ES-I3 (cell line): Measurements from ENCODE around the gene ATP2B3.

ENCODE experiments used
- H3K36me3 ChIP-seq: 2 replicates; pipeline ENCODE4 v1.6.1; 2013; ENCODE audit warnings: mild to moderate bottlenecking, low read length, control low read depth, moderate library complexity; ENCODE audit not compliant: insufficient read depth
- H3K4me1 ChIP-seq: 2 replicates; pipeline ENCODE4 v1.6.1; 2013; ENCODE audit warnings: mild to moderate bottlenecking, control low read depth, low read length; ENCODE audit not compliant: insufficient read depth
- H3K9ac ChIP-seq: 2 replicates; pipeline ENCODE4 v1.6.1; 2013; ENCODE audit warnings: low read depth, mild to moderate bottlenecking, low read length, moderate library complexity
- H3K9me3 ChIP-seq: 2 replicates; pipeline ENCODE4 v1.6.1; 2013; ENCODE audit warnings: mild to moderate bottlenecking, low read length, moderate library complexity; ENCODE audit not compliant: control insufficient read depth, insufficient read depth

The ATP2B3 gene

DNA sequence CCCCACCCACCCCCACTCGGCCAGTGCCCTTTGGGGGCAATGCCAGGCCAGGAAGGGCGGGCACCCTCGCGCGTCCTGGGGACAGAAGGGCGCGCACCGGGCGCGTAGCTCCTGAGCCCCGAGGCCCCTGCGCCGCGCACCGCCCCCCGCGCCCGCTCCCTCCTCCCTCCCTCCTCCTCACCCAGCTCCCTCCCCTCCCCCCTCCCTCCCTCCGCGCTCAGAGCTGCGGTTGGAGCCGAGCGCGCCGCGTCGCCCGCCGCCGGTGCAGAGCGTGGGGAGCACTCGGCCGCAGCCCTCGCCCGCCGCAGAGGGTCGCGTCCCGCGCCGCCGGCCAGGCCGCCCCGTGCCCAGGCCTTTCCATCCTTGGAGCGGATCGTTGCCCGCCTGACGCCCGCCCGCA, at the start of gene ATP2B3:
ATP2B3 (plus strand) TSS at position 220 of the 400 bp plus-strand sequence. CDS start 18,606 bp downstream, outside the sequence.
- peaks cover 1% of the 10 kb centered on the region; the same call in 1 of the 2 replicates for H3K4me1 ChIP-seq
- H3K9ac ChIP-seq: peak within 1 kb of the TSS; percentile 43; the same call in 1 of the 2 replicates
- H3K9me3 ChIP-seq: no peaks in the 10 kb centered on the region
- no peaks in the 10 kb centered on the region for H3K36me3 ChIP-seq

- H3K36me3 ChIP-seq: no peaks in the 10 kb centered on the region
- H3K4me1 ChIP-seq: no peaks in the 10 kb centered on the region
- no peaks in the 10 kb centered on the region for H3K9me3 ChIP-seq
- no peak overlapping the region for H3K9ac ChIP-seq
Measured at GRCh38 chrX:153468008-153468580, 49.3 kb upstream of the ATP2B3 start.

DNA sequence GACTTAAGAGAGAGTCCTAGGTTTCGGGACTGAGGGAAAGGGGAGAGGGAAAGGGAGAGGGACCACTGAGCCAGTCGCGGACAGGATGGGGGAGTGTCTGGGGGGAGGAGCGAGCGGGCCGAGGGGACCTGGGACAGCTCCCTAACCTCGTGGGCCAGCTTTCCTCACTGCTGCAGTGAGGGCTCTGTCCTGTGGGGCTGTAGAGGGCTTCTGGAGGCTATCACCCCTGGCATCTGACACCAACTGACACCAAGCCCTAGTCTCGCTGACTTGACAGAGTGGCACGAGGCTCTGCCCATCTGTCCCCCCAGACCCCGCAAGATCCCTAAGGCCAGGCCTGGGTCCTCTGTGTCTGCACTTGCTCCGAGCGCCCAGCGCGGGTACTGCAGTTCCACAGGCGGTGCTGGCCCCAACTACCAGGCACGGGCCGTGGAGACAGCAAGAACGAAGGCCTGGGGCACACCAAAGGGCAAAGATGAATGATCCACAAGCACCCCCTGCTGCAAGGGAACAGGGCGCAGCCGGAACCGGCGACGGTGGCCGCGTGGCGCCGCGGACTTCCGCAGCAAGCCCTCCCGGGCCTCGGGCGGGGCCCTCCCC, 47.5 kb upstream of the ATP2B3 start:
- peak overlapping the region; percentile 86 for H3K9ac ChIP-seq
- H3K9me3 ChIP-seq: no peaks in the 10 kb centered on the region
- no peaks in the 10 kb centered on the region for H3K36me3 ChIP-seq
- no peaks in the 10 kb centered on the region; the same call in 1 of the 2 replicates for H3K4me1 ChIP-seq

DNA sequence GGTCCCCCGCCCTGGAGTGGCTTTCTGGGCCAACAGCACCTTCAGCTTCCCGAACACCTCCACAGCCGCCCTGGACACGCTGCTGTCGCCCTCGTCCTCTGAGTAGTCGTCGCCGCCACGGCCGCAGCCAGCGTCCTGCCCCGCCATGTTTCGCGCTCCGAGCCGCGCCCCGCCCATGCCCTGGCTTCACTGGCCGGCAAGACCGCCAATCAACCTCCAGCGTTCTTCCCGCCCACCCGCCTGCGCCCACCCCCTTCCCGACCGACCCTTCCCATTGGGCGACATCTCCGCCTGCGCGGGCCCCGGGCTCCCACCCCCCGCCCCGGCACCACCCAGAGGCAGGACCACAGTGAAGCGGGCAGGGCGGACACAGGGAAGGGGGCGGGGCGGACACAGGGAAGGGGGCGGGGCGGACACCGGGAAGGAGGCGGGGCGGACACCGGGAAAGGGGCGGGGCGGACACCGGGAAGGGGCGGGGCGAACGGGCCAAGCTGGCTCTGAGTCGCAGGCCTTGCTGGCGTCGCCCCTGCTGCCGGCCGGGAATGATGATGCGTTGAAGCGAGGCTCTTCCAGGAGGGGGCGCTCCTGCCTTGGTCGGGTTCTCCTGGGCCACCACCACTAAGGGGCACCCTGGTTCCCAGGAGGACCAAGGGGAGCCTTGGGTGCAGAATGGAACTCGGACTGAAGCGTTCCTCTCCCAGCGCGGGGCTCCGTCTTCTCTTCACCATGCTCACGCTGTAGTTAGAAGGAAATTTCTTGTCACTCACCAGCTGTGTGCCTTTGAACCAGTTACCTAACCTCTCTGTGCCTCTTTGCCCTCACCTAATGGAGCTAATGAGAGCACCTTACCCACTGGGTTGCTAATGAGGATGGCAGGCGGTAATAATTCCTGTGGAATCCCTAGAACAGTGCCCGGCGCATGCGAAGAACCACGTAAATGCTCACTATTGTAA, 46.8 kb upstream of the ATP2B3 start, which contains the start of gene HAUS7:
HAUS7 (minus strand) TSS at position 166 of the 953 bp plus-strand sequence; CDS start at position 147, 19 bp downstream.
- Histone ChIP-seq H3K4me1 (peaks cover 3% of the 10 kb centered on the region; the same call in 1 of the 2 replicates), H3K9me3 (no peaks in the 10 kb centered on the region), H3K36me3 (no peaks in the 10 kb centered on the region), H3K9ac (peak within 1 kb of the TSS; percentile 86)

DNA sequence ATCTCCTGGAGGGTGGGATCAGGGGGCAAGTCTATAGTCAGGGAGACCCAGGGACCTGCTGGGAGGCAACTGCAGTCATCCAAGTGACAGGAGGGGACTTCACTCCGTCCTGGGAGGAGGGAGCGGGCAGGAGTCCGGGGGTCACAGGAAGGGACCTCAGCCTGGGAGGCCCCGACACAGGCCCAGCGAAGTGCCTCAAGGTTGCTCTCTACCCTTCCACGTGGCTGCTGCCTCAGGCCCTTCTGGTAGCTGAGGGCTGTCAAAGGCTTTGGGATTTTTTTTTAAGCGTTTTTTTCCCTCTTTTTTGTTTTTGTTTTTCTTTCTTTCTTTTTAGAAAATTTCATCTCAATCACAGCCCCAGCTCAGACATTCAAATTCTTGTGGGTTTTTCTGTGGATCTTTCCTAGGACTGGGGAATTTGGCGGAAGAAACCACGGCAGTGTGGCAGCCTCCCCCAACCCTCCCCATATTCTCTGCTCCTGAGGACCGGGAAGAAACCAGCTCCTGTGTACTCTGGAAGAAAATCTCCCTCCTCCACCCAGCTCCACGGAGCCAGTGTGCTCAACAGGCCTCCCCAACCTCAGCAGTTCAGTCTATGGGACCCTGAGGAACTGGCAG, 45.7 kb upstream of the ATP2B3 start:
- peaks cover 12% of the 10 kb centered on the region for H3K4me1 ChIP-seq
- H3K36me3 ChIP-seq: no peaks in the 10 kb centered on the region
- H3K9me3 ChIP-seq: no peaks in the 10 kb centered on the region
- H3K9ac ChIP-seq: no peak overlapping the region

DNA sequence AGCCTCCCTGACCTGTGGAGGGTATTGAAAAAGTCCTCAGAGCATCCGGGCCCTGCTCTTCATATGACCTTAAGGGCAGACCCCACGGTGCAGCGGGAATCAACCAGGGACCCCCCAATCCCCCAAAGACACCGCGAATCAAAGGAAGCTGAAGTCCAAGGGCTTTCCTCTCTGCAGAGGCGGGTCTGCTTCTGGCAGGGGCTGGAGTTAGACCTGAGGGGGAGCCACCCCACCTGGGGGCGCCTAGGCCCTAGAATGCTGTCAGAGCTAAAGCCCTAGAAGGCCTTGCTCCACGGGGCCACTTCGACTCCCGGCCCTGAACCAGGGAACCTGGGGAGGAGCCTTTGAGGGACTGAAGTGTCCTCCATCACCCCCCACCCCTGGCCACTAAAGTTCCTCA, 44.3 kb upstream of the ATP2B3 start:
- Histone ChIP-seq H3K4me1 (peaks cover 25% of the 10 kb centered on the region), H3K36me3 (no peaks in the 10 kb centered on the region), H3K9me3 (no peaks in the 10 kb centered on the region), H3K9ac (no peak overlapping the region)

- Histone ChIP-seq H3K4me1 (peaks cover 27% of the 10 kb centered on the region), H3K9ac (no peak overlapping the region), H3K36me3 (no peaks in the 10 kb centered on the region), H3K9me3 (no peaks in the 10 kb centered on the region)
Measured at GRCh38 chrX:153474266-153474665, 43.2 kb upstream of the ATP2B3 start.

DNA sequence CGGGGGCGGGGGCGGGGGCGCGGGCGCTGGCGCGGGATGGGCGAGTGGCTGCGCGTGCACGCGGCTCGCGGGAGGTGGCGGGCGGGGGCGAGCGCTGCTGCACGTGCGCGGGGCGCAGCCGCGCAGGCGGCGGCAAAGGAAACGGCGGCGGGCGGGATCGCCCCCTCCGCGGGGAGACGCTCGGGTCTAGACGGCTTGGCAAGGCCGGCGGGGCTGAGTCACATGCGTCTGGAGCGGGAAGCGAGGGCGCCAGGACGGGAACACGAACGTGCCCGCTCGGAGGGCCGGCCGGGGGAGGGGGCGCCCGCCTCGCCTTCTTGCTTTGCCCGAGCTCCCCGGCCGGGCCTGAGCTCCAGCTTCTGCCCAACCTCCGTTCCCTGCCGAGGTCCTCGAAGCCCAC, 42.7 kb upstream of the ATP2B3 start:
- Histone ChIP-seq H3K36me3 (no peaks in the 10 kb centered on the region), H3K9ac (no peak overlapping the region), H3K9me3 (no peaks in the 10 kb centered on the region), H3K4me1 (peaks cover 27% of the 10 kb centered on the region)

GRCh38 chrX:153475271-153475670, 42.2 kb upstream of the ATP2B3 start:
- H3K9me3 ChIP-seq: no peaks in the 10 kb centered on the region
- peaks cover 27% of the 10 kb centered on the region for H3K4me1 ChIP-seq
- H3K36me3 ChIP-seq: no peaks in the 10 kb centered on the region
- H3K9ac ChIP-seq: no peak overlapping the region

GRCh38 chrX:153475751-153476281, 41.6 kb upstream of the ATP2B3 start:
- Histone ChIP-seq H3K36me3 (no peaks in the 10 kb centered on the region), H3K4me1 (peaks cover 27% of the 10 kb centered on the region), H3K9ac (no peak overlapping the region), H3K9me3 (no peaks in the 10 kb centered on the region)

DNA sequence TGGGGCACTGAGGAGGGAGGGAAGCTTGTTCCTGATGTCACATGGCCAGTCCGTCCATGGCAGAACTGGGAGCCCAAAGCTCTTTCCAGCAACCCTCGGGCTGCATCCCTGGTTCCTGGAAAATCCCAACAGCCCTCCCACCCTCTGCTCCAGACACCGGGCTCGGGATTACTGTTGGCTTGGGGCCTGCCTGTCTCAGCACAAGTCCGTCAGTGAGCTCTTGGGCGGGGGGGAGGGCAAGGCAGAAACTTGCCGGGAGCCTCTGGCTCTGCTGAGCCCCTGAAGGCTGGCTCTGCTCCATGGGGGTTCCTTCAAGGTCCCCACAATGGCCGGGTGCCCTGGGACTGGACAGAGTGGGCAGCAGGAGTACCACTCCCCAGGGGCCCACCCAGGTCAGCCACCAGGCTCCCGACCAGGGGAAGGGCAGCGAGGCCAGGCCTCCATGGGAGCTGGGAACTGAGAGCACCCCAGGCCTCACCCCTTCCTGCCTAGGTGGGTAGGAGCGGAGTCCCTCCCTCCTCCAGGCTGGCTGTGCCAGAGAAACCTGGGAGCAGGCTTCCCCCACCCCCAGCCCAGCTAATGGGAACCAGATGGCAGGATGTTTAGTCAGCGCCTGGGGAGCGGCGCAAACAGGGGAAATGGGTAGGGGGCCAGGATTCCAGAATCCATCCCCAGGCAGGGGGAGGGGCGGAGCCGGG, 40.6 kb upstream of the ATP2B3 start:
- Histone ChIP-seq H3K9me3 (no peaks in the 10 kb centered on the region), H3K4me1 (peaks cover 27% of the 10 kb centered on the region), H3K36me3 (no peaks in the 10 kb centered on the region), H3K9ac (no peak overlapping the region)

DNA sequence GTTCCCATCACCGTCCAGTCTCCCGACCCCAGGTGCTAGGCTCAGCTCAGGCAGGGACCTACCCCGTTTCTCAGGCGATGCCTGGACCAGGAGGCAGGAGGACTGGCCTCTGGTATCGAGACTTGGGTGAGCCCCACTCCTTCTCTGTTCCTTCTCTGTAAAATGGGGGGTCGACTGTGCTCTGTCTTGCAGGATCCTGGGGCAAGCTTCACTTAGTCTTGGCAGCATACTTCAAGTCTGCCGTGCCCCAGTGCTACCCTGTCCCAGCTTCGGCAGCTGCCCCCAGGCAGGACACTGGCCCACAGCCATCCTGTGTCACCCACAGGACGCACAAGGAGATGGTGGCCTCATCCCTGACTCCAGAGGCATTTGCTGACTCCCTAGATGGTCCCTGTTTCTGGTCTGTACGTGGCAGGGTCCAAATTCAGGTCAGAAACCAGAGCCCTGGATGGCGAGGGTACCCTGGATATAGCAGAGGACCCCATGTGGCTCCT, 40.0 kb upstream of the ATP2B3 start:
- Histone ChIP-seq H3K36me3 (no peaks in the 10 kb centered on the region), H3K4me1 (peaks cover 27% of the 10 kb centered on the region), H3K9ac (no peak overlapping the region), H3K9me3 (no peaks in the 10 kb centered on the region)

DNA sequence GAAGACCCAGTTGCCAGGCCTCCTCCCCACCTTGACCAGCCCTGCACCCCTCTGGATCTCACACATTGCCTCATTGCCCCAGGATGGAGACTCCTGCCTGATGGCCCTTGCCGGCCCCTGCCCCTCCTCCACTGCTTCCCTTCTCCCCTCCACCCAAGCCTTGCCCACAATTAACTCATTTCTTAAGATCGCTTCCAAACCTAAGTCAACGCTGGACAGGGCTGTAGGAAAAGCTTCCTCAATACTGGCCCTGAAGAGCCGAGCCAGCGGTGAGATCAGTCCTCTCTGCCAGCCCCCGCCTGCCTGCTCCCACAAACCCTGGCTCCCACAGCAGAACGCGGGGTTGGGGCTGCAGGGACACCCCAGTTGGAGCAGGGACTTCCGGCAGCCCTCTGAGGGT, 39.5 kb upstream of the ATP2B3 start:
- H3K36me3 ChIP-seq: no peaks in the 10 kb centered on the region
- H3K9me3 ChIP-seq: no peaks in the 10 kb centered on the region
- peaks cover 27% of the 10 kb centered on the region for H3K4me1 ChIP-seq
- H3K9ac ChIP-seq: no peak overlapping the region
